GM18502 (cell line): ENCODE data around the gene CDH12.
"Not testable (repeated sequence)": the region's sequence is repeated elsewhere in the genome, so short reads cannot be mapped to it uniquely, and the experiment has no call there.

Source experiments
- ATAC-seq: cut with Tn5 transposase; IDR thresholded peaks from one replicate; pipeline ENCODE4 v1.9.1; 2021; ENCODE audit warnings: mild to moderate bottlenecking; ENCODE audit not compliant: unreplicated experiment, poor library complexity

CDH12 gene

GRCh38 chr5:22188651-22189050 is 664.5 kb downstream of the CDH12 start:
- ATAC-seq = not testable (repeated sequence)

GRCh38 chr5:22187632-22188228 is 665.4 kb downstream of the CDH12 start:
- not testable (repeated sequence) for ATAC-seq

GRCh38 chr5:22169226-22169625 is 683.9 kb downstream of the CDH12 start:
- not testable (repeated sequence) for ATAC-seq

- ATAC-seq = not testable (repeated sequence)
Observed at GRCh38 chr5:22168704-22169103, 684.4 kb downstream of the CDH12 start.

- not testable (repeated sequence) for ATAC-seq
Observed at GRCh38 chr5:22165931-22166330, 687.2 kb downstream of the CDH12 start.

GRCh38 chr5:22164910-22165748 is 688.0 kb downstream of the CDH12 start:
- ATAC-seq = not testable (repeated sequence)

- not testable (repeated sequence) for ATAC-seq
Observed at GRCh38 chr5:22156953-22157352, 696.2 kb downstream of the CDH12 start.

- not testable (repeated sequence) for ATAC-seq
Observed at GRCh38 chr5:22154779-22155178, 698.4 kb downstream of the CDH12 start.

GRCh38 chr5:22151801-22152200 is 701.3 kb downstream of the CDH12 start:
- ATAC-seq = not testable (repeated sequence)

GRCh38 chr5:22140418-22140817 is 712.7 kb downstream of the CDH12 start:
- not testable (repeated sequence) for ATAC-seq

- not testable (repeated sequence) for ATAC-seq
Observed at GRCh38 chr5:22139662-22140300, 713.4 kb downstream of the CDH12 start.

GRCh38 chr5:22111320-22111719 is 741.8 kb downstream of the CDH12 start:
- no peak for ATAC-seq

GRCh38 chr5:22109315-22109714 is 743.8 kb downstream of the CDH12 start:
- ATAC-seq = no peak

- ATAC-seq = no peak
Observed at GRCh38 chr5:22108545-22108944, 744.6 kb downstream of the CDH12 start.

GRCh38 chr5:22102823-22103359 is 750.3 kb downstream of the CDH12 start:
- ATAC-seq = no peak

GRCh38 chr5:22088517-22088916 is 764.6 kb downstream of the CDH12 start:
- ATAC-seq = no peak

GRCh38 chr5:22079566-22079965 is 773.6 kb downstream of the CDH12 start:
- no peak for ATAC-seq

- no peak for ATAC-seq
Observed at GRCh38 chr5:22079002-22079401, 774.1 kb downstream of the CDH12 start.

- ATAC-seq = no peak
Observed at GRCh38 chr5:22076586-22076985, 776.6 kb downstream of the CDH12 start.

GRCh38 chr5:22070186-22070728 is 782.9 kb downstream of the CDH12 start:
- ATAC-seq = no peak

- ATAC-seq = no peak
Observed at GRCh38 chr5:22063717-22064116, 789.4 kb downstream of the CDH12 start.
